HG02885 (cell line): Measurements from ENCODE around the gene TAOK1.

Source experiments
- ATAC-seq: cut with Tn5 transposase; IDR thresholded peaks from one replicate; pipeline ENCODE4 v1.9.1; 2021; ENCODE audit warnings: mild to moderate bottlenecking; ENCODE audit not compliant: unreplicated experiment, poor library complexity

TAOK1 gene

DNA sequence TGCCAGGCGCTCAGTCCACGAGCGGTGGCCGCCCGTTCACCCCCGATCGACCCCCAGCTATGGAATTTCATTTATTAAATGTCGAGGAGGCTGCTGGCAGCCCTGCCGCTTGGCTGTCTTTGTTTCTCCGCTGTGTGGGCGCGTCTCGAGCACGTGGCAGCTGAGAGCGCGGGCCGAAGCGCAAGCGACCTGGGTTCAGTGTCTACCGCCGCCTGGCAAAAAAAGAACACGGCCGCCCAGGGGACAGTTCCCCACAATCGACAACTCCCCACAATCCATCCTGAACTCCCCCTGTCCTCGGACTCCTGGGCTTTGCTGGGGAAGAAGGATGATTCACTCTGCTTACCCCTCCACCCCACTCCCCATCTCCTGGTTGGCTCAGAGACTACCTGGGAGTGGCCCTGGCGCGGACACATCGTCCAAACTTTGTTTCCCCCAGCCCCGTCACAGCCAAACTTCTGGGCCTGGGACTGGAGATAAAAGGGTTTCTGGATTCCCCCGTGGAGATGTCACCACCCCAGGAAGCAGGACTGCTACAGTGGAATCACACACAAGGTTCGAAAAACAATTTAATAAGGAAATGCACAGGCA is 201.1 kb downstream of the TAOK1 start:
- no peak for ATAC-seq

DNA sequence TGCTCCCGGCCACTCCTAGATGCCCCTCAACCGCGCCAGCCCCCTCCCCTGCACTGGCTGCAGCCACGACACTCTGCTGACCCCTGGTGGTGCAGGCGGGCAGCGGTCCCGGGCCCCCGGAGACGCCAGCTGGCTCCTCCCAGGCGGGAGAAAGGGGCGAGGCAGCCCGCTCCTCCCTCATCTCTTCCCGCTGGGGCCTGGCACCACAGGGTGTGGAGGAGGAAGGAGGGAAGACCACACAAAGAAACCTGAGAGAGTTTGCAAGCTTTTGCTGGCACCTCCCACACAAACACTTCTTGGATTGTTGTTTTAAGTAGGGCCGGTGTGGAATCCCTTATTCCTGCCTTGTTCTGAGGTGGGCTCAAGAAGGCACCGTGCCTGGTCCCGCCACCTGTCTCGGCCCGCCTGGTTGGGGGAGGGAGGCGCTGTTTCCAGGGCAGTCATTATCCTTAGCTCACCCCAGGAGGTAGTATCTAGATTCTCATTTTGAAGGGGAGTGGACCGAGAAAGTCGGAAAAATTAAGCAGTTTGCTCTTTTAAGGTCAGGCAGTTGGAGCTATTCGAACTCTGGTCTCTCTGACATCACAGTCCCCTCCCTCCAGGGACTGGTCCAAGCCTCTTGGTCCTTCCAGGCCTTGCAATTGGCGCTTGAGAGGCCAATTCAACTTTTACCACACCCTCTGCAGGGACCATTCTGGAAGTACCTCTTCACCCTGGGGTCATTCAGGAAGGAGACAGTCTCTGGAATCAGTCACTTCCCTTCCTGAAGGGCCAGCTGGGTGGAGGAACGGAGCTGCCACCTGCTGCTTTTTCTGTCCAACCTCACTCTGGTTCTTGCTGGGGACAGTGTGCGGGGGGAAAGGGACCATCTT is 201.8 kb downstream of the TAOK1 start:
- ATAC-seq = no peak

DNA sequence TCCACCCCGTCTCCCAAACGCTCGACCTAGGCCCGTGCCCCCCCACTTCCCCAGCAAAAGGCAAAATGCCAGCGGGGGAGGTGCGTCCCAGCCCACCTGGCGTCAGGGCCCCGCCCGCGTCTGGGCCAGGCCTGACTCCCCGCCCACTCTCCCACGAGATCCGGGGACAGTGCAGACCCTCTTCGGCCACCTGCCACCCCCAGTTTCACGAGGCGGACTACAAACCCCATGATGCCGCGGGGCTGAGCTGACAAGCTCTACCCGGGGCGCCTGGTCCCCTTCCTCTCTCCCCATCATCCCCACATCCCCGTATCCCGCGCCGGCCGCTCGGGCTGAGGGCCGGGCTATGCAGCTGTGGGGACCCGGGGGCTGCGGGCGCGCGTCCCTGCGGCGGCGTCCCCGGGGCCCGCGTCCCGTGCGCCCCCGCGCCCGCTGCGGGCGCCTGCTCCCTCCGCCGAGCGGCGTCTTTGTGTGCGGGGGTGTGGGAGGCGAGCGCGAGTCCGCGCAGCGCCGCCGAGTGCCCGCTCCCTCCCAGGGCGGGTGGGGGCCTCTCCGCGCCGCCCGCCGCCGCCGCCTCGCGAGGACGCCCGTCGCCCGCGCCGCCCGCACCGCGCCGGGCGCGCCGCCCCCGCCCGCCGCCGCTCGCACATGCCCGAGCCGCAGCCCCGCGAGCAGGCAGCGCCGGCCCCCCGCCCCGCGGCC is 202.8 kb downstream of the TAOK1 start, which contains the start of gene ANKRD13B:
Gene ANKRD13B, plus strand, starts transcription at position 283 of the 702 bp plus-strand sequence. CDS start 490 bp downstream, outside the sequence.
- no peak for ATAC-seq

DNA sequence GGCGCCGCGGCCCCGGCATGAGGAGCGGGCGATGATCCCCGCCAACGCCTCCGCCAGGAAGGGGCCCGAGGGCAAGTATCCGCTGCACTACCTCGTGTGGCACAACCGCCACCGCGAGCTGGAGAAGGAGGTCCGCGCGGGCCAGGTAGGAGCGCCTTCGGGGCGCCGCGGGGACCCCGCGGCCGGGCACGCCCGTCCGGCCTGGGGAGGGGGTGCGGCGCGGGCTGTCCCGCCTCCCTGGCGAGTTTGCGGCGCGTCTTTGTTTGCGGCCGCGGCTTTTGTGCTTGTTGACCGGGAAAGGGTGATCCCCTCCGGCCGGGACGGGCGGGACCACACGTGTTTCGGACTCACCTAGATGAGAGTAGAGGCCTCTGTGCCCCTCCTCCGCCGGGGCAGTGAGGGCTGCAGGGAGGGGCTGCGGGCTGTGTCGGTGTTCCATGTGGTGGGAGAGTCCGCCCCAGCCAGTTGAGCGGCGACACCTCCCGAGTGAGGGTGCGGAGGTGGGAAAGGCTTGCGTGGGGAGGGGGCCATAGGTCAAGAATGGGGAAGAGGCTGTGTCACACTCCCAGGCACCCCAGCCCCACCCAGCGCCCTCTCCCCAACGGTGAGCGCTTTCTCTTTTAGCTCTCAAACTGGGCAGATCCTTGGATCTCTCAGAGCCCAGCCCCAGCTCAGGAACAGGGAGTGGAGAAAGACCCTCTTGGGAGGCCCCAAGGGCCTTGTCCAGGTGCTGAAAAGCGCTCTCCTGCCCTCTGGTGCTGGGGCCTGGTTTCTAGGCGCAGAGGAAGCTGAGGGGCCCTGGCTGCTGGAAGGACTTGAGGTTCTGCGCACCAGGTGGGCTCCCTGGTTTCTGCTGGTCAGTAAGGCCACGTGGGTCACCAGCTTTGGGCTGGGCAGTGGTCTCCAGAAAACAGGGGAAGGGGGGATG is 203.7 kb downstream of the TAOK1 start:
- no peak for ATAC-seq

DNA sequence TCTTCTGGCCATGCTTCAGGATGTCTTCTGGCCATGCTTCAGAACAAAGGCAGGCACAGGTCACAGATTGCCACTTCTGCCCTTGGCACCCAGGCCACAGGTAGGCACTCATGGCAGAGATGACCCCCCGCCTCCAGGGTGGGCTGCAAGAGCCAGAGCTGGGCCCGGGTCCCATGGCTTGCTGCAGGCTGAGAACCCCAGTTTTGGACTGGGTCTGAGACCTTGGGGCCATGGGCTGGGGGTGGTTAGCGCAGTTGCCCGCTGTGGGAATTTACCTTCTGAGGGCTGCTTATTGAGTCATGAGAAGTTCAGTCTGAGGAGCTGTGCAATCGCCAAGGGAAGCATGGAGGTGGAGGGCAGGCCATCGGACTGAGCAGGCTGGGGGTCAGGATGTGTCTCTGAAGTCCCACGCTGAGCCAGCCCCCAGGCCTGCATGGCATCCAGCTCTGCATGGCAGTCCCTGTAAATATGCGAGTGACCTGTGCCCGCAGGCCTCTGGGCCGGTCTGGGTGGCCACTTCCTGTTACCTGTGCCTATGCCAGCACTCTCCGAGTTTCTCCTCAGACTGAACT is 204.4 kb downstream of the TAOK1 start:
- no peak for ATAC-seq

DNA sequence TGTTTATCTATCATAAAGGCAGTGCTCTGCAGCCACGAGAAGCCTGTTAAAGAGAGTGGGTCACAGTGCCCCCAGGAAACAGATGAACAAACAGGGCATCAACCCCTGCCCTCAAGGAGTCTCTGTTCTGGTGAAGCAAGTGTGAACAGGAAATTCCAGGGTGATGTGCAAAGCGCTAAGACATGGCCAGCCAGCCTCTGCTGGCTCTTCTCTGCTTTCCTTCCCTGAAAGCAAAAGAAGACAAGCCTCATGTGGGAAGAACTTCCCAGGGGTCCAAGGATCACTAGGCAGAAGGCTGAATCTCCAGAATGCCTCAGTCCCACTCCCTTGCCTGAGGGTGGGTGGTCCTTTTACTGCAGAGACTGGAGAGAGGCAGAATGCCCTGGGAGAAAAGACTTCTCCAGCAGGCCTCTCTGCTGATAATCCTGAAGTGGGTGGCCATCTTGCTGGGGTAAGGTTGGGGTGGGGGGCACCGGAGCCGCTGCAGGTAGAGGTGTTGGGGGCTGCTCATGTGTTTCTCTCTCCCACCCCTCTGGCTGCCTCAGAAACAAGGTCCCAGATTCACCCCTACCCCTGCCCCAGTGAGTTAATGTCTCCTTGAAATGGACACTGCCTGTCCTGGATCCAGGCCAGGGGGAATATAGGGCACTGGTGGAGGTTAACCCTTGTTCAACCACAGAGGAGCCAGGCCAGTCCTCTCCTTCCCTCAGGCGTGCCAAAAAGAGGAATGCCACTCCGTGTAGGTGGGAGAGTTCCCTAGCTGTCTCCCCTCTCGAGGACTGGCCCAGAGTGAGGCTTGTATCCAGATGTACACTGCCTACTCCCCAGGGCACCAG is 205.2 kb downstream of the TAOK1 start:
- no peak for ATAC-seq

DNA sequence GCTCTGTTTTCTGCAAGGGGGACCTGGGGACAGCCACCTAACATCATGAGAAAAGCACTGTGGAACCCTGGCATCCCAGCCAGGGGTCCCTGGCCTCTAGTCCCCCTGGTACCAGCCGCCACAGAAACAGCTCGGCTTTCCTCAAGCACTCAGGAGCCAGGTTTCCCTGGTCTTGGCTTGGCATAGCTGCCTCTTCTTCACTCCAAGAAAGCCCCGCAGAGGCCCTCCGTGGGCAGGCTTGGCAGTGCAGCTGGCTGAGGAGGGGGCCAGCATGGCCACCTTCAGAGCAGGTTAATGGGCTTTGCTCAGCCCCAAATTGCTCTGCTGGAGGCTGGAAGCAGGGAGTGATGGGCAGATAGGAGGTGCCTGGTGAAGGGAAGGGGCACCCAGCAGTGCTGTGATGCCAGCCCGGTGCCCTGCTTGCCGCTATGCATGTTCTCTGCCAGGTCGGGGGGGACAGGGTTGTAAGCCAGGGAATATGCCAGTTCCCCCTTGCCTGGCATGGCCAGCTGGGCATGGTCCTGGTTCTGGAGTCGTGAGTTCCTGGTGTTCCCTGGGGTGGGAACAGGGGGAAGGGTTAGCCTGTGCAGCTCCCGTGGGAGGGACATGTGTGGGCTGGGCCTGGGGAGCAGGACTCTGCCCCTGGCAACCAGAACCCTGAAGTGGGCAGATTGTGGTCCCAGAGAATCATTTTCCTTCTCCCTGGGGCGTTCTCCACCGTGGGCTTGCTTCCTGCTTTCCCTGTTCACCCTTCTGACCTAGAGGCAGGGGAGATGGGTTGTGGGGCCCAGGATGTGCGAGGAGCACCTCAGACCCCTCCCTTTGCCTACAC is 206.0 kb downstream of the TAOK1 start:
- no peak for ATAC-seq

DNA sequence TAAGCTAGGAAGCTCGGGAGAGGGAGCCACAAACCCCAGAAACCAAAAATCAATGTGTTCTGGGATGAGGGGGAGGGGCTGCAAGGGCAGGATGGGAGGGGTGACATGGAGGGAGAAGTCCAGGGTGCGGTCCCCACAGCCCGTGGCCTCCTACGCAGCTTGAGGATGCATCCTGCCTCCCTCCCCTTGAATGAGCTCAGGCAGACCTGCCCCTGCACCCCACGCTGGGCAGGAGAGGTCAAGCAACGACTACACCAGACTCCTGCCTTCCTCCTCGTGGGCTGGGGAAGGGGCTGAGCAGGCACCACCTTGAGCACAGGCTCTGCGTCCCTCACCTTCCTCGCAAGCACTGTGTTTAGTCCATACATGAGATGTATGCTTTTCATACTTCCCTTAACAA is 206.6 kb downstream of the TAOK1 start:
- no peak for ATAC-seq

DNA sequence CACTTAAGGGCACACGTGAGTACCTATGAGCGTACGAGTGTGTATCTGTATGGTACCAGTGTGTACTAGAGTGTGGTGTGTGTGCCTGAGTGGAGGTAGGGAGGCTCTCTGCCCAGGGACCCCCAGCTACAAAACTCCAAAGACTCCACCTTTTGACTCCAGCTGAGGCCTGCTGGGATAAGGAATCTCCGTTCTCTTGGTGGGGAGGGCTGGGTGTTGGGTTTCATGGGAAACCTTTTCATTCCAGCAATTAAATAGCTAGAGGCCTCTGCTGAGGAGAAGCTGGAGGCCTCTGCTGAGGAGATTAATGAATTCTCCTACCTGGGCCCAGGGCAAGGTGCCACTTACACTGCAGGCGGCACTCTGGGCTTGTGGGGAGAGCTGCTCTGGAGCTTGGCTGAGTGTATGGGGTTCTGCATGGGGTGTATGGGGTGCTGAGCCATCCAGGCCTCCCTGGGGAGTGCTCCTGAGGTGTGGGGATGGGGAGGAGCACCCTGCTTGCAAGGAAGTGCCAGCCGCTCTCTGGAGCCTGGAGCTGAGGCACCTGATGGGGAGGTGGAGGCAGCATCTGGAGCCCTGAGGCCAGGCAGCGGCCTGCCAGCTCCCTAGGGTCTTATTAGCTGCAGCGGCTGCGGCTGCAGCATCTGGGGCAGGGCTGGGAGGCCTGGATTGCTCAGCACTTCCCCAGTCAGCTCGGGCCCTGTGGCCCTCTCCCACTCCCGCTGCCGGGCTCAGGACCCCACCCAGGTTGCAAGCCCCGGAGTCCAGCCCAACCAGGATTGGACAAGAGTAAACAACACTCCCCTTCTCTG is 207.4 kb downstream of the TAOK1 start:
- ATAC-seq = no peak
